Activated T-cell treated with anti-CD3 and anti-CD28 coated beads for 24 hours (primary cell): ENCODE results near the gene FBL.
"Not testable (repeated sequence)": the region's sequence is repeated elsewhere in the genome, so short reads cannot be mapped to it uniquely, and the experiment has no call there.

Experiments used
- DNase-seq: peaks from one replicate; pipeline ENCODE4 v3.0.0-alpha.2; 2020; ENCODE audit warnings: low read depth

FBL gene

GRCh38 chr19:39876486-39876885 is 30.3 kb upstream of the FBL start:
- not testable (repeated sequence) for DNase-seq

- not testable (repeated sequence) for DNase-seq
Observed at GRCh38 chr19:39875401-39875864, 29.3 kb upstream of the FBL start.

- no peak for DNase-seq
Observed at GRCh38 chr19:39874404-39874803, 28.2 kb upstream of the FBL start.

DNA sequence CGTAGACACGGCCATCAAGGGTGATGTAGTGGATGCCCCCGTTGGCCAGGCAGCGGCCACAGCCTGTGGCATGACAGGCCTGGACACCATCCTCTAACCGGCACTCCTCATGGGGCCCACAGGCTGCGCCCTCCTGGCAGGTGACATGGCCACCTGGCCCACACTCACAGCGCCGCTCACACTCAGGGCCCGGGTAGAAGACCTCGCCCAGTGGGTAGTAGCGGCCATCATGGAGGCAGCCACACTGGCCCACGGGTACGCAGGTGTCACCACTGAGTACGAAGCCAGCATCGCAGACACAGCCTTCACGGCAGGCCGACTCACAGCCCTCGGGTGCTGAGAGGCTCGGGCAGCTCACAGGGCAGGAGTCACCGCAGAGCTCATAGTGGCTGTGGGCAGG is 27.2 kb upstream of the FBL start:
- no peak for DNase-seq

DNA sequence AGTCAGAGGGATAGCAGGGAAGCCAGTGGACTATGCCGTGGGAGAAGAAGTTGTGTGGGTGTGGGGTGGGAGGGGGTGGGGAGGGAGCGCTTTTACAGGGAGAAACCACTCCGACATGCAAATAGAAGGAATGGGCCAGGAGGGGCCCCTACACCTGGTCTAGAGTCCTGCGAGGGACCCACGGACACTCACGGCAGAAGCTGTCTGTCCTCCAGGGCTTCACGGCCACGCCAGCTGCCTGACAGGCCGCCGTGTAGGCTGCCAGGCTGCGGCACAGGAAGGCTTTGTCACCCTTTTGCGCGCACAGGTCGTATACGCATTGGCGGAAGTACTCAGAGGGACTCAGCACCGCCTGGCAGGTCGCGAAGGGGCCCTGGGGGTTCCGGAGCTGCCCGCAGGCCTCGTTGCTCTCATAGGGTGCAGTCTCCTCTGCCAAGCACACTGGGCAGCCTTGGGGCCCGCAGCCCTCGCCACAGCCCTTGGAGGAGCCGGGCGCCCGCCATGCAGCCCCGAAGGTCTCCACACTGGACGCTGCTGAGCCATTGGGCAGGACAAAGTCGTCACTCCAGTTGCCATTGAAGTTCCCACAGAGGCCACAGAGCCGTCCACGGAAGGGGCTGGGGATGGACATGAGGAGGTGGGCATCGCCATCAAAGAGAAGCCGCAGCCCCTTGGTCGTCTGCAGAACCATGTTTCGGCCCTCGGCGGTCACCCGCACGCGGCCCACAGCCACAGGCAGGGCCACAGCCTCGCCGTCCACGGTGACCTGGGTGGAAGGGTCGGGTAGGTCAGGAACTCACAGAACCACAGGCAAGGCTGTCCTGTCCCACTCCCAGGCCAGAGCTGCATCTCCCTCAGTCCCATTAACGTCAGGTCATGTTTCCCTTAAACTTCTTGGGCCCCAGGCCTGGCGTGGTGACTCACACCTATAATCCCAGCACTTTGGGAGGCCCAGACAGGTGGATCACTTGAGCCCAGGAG is 26.0 kb upstream of the FBL start:
- no peak for DNase-seq

GRCh38 chr19:39871362-39871761 is 25.2 kb upstream of the FBL start:
- DNase-seq, result no peak

GRCh38 chr19:39870171-39870971 is 24.2 kb upstream of the FBL start:
- DNase-seq, result no peak

DNA sequence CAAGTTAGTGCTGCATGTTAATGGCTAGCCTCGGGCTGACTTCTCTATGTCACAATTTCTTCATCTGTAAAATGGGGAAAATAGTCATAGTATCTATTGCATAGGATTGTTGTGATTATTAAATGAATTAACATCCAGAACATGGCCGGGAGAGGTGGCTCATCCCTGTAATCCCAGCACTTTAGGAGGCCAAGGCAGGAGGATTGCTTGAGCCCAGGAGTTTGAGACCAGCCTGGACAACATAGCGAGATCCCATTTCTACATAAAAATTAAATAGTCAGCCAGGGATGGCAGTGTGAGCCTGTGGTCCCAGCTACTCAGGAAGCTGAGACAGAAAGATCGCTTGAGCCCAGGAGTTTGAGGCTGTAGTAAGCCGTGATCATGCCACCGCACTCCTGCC is 21.8 kb upstream of the FBL start:
- no peak for DNase-seq

DNA sequence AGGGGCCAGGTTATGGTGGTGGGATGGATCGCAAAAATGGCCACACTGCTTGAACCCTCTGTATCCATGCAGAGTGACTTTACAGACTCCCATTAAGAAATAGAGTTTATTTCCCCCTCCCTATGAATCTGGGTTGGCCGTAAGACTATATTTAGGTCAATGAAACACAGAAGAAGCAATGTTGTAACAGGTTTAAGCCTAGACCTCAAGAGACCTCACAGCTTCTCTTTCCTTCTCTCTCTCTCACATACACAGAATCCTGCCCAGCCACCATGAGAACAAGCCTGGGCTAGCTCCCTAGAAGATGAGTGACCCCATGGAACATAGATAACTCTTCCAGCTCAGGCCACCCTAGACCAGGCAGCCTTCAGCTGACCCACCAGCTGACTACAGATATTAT is 21.0 kb upstream of the FBL start:
- no peak for DNase-seq

- DNase-seq, result no peak
Observed at GRCh38 chr19:39865953-39866352, 19.8 kb upstream of the FBL start.

DNA sequence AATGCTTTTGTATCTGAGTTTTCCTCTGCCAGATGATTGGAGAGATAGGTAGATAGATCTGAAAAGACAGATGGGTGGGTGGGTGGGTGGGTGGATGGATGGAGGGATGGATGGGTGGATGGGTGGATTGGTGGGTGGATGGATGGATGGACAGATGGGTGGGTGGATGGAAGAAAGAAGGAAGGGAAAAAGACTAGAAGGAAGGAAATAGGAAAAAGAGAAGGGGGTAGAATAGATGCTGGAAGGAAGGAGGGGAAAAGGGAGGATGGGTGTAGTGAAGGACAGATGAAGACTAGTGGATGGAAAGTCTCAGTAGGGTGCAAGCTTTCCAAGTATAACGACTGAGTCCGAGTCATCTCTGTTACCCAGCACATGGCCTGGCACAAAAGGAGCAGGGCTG is 19.0 kb upstream of the FBL start:
- DNase-seq, result no peak

GRCh38 chr19:39864118-39864517 is 17.9 kb upstream of the FBL start:
- no peak for DNase-seq

GRCh38 chr19:39858541-39858940 is 12.4 kb upstream of the FBL start:
- no peak for DNase-seq

DNA sequence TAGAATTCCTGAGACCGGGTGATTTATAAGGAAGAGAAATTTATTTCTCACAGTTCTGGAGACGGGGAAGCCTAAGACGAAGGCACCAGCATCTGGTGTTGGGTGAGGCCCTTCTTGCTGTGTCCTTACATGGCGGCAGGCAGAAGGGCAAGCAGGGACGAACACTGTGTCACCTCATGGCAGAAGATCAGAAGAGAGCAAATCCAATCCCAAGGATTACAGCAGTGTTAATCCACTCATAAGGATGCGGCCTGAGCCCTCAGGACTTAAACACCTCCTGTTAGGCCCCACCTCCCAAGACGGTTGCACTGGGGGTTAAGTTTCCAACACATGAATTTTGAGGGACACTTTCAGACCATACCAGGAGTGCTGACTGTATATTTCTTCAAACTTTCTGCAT is 6.7 kb upstream of the FBL start:
- DNase-seq, result no peak

- no peak for DNase-seq
Observed at GRCh38 chr19:39850892-39851291, 4.7 kb upstream of the FBL start.

GRCh38 chr19:39848392-39848791 is 2.2 kb upstream of the FBL start:
- no peak for DNase-seq

DNA sequence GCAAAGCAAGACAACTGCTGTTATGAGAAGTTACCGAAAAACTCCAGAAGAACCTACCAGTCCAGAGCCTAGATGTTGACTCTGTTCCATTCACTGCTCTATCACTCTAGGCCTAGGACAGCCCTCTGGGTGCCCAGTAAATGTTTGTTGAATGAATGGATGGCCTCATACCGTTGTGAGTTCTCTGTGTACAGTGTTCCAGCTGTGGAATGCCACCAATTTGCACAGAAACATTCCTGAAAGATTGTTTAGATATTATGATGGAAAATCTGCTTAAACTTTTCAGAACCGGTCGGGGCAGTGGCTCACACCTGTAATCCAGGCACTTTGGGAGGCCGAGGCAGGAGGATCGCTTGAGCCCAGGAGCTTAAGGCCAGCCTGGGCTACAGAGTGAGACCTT is 1.3 kb upstream of the FBL start:
- no peak for DNase-seq

DNA sequence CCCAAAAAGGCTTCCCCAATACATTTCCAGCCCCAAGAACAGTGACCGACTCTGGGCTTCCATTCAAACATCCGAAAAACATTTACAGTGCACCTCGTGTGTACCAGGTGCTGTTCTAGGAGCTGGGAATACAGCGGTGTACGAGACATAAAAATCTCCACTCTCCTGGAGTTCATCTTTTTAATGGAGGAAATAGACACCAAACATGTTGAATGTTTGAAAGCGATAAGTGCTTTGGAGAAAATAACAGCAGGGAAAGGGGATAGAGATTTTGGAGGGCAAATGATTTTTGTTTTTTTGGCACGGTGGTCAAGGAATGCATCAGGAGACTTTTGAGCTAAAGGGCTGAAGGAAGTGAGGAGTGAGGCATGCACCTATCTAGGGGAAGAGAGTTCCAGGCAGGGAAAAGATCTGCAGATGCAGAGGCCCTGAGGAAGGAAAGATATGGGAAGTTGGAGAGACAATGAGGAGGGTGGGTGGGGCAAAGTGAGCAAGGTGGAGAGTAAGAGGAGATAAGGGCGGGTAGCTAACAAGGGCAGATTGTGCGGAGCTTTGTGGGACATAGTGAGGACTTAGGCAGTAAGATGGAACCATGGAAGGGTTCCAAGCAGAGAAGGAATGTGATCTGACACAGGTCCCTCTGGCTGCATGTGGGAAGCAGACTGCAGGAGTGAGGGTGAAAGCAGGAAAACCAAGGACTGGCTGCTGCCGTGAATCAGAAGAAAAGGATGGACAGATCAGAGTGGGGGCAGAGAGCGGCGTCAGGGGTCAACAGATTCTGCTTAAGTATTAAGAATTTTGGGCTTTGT is 703 bp upstream of the FBL start:
- DNase-seq, result no peak

- no peak for DNase-seq
Observed at GRCh38 chr19:39845584-39845932, 621 bp downstream of the FBL start.

- DNase-seq, result no peak
Observed at GRCh38 chr19:39845172-39845571, 1.0 kb downstream of the FBL start.

- no peak for DNase-seq
Observed at GRCh38 chr19:39843919-39844793, 2.0 kb downstream of the FBL start.
